T-helper 2 cell treated with Interferon-gamma antibody and Interleukin-4, amounts not matched to agents 100 ng/mL and 5 ng/mL, for 36 hours (primary cell): ENCODE results near the gene GAS7. TPM values are rescaled to one million over a fixed set of nuclear protein-coding genes. Genes with fewer than 3 reads are reported as not detected.

ENCODE experiments used
- intact Hi-C: fragments of 100-400 bp; cut with micrococcal nuclease; formaldehyde crosslinking; loops from one replicate; pipeline ENCODE4 v1.15.1; 2023
- total RNA-seq: library from RNA; stranded (reverse); gene quantifications from 2 replicates; pipeline ENCODE4 v1.2.3, GENCODE V29; 2022

The GAS7 gene
- total RNA-seq, result 0.18 and 0.30 TPM in 2 replicates

DNA sequence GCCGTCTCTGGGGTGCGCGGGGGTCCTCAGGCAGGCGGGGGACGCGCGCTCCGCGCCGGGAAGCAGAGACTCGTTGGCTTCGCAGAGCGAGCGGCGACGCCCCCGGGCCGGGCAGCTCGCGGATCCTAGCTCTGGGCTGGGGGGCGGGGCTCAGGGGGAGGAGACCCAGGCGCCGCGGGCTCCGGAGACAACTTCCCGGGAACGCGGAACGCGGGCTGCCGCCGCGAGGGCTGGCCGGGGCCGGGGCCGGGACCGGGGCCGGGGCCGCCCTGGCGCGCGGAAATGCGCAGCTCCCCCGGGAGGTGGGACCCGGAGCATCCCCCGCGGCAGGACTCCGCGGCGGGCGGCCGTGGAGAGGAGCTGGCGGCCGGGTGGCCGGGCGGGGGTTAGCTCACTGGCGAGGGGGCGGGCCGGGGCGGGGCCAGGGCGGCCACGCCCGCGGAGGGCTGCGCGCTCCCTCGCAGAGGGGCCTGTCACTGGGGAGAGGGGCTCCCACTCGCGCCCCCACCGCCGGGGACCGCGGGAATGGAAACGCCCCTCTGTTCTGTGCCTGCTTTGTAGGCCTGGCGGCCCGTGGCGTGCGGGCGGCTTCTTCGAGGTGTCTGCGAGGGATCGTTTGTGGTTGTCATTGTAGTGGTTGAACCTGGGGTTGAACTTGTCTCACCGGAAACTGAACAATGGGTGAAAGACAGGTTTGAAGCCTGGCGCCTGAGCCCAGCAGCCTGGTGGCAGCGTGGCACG is at the start of gene GAS7:
TSS of gene GAS7 (minus strand) at position 98 of the 741 bp plus-strand sequence.
- intact Hi-C loops, result no loop called here

DNA sequence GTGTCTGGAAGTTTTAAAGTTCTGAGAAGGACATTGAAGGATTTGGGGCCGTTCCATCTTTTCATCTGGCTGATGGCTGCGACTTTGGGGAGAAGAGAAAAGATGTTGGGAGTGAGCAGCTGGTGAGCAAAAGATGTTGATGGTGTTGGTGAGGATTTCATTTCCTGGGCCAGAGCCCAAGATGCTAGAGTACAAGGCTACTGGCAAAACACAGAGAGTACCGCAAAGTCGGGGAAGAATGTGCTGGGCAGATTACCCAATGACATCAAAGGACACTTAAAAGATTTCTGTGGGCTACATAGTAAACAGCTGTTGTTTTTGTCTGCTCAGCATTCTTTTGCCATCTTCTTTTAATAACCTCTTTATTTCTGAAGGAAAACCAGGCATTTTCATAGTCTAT is 49.4 kb upstream of the GAS7 start:
- intact Hi-C loops, result no loop called here

DNA sequence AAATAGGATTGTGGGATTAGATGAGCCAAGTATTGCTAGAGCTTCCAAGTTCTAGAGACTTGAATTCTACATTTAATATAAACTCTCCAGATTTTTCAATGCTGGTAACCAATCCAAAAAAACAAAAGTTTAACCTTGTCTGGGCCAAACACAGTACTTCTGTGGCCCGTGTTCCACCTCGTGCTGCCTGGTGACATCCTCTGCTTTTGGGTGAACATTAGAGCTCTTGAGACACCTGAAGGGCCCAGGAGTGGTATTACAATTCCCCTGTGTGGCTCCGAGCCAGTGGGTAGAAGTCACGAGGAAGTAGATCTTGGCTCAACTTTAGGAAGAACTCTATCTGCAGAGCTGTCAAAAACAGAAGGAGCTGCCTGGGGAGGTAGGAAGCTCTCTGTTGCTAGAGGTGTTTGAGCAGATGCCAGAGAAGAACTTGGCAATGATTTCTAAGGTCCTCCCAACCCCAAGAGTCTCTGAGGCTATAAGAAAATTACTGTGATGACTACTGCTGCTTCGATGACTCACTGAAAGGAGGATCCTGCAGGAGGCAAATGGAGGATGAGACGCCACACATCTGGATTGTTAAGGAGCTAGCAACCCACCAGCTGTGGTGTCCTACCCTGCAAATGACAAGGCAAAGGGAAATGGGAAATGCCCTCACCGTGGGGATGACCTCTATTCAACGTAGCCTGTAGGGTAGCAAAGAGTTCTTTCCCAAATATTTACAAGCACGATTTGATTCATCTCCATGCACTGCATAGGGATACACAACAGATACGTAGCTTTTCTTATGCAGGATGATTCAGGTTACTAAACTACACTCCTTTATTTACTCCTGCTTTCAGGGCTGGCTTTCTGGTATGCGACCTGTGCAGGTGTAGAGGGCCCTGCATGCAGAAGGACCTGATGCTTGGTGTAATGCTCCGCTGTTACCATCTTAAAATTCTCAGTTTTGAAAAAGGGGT is 45.8 kb upstream of the GAS7 start:
- intact Hi-C loops, result no loop called here

DNA sequence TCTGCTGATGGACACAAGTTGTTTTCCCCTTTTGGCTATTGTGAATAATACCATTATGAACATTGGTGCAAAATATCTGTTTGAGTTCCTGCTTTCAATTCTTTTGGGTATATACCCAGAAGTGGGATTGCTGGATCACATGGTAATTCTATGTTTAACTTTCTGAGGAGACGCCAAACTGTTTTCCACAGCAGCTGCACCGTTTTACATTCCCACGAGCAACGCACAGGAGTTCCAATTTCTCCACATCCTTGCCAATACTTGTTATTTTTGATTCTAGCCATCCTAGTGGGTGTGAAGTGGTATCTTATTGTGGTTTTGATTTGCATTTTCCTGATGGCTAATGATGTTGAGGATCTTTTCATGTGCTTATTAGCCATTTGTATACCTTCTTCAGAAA is 43.4 kb upstream of the GAS7 start:
- intact Hi-C loops, result no loop called here

DNA sequence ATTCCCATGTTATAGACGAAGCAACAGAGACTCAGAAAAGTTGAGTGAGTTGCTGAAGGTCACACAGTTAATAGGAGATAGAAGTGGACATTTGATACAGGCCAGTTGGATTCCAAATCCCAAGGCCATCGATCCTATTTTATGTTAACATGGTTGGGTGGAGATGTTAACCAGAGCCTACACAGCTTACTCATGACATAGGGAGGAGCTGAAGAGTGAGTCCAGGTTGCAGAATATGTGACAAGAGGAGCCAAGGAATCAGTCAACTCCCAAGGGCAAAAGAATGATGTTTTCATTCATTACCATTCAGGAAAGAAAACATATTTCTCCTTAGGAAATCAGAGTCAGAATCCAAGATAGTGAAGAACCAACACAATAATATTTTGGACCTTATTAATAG is 40.3 kb upstream of the GAS7 start:
- intact Hi-C loops, result no loop called here

DNA sequence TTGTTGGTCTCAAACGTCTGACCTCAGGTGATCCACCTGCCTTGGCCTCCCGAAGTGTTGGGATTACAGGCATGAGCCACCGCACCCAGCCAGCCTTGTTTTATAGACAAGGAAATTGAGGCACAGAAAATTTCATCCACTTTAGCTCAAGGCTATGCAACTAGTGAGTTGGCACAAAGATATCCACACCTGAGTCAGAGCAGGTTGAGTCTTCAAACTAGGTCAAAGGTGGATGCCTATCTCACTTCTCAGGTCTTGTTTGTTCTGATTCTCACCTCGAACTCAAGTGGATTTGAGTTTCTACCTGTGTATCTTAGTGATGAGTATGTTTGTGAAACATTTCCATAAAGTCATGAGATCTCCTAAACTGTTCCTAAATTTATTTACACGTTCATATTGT is 35.6 kb upstream of the GAS7 start:
- intact Hi-C loops, result no loop called here

DNA sequence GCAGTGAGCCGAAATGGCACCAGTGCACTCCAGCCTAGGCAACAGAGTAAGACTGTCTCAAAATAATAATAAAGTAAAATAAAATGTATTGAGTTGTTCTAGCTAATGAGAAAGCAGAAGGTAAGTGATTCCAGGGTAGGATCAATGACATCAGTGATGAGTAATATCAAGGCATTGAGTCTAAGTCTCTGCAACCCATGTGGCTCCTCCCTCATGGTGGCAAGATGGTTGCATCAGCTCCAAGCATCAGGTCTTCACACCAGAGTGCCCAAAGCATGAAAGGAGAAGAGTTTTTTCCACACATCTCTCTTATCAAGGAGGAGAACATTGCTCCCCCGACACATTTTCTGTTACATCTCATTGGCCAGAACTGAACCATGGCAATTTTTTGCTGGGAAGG is 34.8 kb upstream of the GAS7 start:
- intact Hi-C loops, result no loop called here

DNA sequence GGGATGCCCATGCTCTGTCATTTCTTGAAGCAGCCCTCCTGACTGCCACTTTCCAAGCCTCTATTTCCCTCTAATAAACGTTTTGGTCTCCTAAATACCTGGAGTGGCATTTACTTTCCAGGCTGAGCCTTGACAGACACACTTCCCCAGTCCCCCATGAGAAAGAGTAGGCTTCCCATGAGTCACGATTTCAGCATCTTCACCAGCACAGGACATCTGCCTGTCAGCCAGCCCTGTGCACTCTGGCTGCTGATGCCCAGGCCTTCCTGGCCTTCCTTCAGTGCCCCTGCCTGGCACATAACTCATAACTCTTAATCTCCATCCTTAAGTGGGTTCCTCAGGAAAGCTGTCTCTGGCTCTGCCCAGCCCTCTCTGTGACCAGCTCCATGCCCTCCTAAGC is 30.8 kb upstream of the GAS7 start:
- intact Hi-C loops, result no loop called here

DNA sequence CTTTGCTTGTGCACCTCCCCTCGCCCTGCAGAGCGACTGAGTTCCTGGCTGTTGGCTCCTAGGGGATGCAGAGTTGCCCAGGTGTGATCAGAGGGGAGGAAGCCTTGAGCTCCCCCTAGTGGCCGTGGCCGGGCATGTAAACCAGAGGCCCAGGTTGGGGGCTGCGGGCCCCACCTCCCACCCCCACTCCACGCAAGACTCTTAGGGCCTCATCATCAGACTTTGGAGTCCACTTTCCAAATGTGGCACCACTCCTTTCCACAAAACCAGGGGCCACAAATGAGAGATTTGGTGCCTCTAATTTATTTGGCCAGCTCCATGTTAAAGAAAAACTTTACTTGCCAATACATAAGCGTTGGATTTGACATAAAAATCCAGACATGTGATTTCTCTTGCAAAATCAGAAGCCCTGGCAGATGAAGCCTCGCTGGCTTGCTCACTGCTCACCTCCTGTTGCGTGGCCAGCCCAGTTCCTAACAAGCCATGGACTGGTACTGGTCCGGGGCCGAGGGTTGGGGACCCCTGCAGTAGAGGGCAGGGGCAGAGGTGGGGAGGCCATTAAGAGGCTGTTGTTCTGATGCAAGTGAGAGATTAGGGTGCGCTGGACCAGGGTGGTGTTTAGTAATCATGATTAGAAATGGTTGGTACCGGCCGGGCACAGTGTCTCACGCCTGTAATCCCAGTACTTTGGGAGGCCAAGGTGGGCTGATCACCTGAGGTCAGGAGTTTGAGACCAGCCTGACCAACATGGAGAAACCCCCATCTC is 28.7 kb upstream of the GAS7 start:
- intact Hi-C loops, result loop anchor here (2.0 kb wide), 1 partner anchor 262 kb away; no protein-coding TSS in a partner anchor

DNA sequence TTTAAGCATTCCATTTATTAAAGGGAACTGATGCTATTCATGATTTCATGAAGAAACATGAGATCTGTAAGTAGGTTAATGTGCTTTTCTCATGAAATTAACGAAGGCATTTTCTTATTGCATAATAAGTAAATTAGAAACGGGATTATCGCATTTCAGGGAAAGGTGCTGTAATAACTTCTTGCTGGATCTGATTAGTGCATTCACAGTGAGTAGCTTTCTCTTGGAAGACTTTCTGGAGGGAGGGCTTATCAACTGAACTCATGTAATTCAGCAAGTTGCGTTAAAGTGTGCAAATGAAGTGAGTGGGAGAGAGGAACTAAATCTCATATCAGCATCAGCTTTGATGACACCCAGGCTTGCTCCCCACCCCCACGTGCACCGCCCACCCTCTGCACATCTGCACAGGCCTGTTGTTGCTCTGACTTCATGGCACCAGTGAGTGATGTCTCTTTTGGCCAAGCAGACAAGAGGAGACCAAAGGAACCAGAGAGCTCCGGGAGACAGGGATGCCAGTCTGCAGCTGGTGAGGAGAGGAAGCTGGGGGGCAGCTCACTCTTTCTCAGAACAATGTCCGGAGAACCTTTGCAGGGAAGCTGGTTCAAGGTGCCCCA is 26.3 kb upstream of the GAS7 start:
- intact Hi-C loops, result no loop called here

DNA sequence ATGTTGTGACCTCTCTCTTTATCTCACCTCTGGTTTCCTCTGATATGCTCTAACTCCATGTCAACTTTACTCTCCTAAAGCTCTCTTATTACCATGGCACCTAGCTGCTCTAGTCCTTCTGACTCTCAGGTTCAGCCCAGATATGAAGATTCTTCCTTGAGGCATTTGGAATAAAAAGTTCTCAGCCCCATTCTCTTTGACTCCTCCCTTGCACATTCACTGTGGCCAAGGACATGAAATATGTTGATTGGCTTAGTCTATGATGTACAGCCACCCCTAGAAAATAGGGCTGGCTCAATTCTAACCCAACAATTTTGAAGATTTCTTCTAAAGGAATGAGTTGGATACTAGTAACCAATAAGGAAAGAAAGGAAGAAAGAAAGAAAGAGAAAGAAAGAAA is 20.8 kb upstream of the GAS7 start:
- intact Hi-C loops, result no loop called here

DNA sequence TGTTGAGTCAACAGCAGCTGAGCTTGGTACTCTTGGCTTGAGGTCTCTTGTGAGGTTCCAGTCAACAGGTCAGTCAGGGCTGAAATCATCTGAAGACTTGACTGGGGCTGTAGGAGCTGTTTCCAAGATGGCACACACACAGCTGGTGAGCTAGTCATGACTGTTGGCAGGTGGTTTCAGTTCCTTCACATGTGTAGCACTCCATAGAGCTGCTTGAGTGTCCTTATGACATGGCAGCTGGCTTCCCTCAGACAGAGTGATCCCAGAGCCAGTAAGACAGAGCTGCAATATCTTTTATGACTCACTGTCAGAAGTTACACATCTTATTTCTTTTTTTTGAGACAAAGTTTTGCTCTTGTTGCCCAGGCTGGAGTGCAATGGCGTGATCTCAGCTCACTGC is 19.5 kb upstream of the GAS7 start:
- intact Hi-C loops, result no loop called here

DNA sequence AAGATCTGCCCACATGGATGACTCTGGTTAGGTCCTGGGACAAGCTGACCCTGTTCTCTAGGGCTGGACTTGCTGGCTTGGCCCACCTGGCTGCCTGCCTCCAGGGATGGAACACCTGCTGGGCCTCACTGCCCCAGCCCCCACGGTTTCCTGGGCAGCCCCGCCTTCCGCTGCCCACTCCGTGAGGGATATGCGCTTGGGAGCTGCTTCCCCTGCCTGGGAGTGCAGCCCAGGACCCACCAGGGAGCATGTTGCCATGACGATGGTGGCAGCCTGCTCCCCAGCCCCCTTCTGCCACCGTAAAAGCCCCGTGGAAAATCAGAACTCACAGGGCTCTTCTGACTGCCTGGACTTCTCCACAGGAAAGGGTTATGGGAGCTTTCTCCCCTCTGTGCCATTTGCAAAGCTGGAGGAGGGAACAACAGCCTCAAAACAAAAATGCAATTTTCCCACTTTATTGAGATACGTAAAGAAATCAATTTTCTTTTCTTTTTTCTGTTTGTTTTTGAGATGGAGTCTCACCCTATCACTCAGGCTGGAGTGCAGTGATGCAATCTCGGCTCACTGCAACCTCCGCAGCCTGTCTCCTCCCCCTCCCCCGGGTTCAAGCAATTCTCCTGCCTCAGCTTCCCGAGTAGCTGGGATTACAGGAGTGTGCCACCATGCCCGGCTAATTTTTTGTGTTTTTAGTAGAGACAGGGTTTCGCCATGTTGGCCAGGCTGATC is 18.0 kb upstream of the GAS7 start:
- intact Hi-C loops, result no loop called here

DNA sequence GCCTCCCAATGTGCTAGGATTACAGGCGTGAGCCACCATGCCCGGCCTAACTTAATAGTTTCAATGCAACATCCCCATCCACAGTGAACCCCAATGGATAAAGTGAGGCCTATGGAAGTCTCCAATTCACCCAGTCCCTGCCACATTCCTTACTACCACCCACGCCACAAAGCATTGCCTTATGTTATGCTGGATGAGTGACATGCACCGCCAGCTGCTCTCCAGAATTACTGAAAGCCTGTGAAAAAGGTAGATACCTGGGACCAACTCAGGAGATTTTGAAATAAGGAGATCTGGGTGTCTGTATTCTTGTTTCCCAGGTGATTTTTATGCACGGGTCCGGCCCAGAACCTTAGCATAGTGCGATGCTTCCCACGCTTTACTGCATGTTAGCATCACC is 16.9 kb upstream of the GAS7 start:
- intact Hi-C loops, result no loop called here

DNA sequence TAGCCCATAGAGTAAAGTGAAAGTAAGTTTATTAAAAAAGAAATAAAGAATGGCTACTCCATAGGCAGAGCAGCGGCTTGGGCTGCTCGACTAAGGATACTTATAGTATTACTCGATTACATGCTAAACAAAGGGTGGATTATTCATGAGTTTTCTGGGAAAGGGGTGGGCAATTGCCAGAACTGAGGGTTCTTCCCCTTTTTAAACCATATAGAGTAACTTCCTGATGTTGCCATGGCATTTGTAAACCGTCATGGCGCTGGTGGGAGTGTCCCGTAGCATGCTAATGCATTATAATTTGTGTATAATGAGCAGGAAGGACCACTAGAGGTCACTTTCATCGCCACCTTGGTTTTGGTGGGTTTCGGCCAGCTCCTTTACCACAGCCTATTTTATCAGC is 13.3 kb upstream of the GAS7 start:
- intact Hi-C loops, result no loop called here

DNA sequence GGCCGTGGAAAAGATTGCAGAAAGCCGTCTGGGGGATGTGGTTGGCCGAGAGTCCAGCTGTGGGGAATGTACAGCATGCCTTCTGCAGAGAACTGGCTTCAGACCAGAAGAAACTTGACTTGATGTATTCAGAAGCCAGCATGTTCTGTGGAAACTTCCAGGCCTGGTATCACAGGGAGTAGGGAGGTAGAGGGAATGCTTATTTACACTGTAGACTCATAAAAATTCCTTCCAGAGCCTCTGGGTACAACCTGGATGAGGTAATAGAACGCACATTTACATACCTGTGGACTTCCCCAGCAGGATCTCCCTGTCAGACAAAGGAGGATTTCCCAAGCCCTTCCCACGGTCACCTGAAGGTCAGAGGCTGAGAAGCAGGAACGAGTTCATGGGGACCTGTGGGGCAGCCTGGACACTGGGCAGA is 11.8 kb upstream of the GAS7 start:
- intact Hi-C loops, result no loop called here

DNA sequence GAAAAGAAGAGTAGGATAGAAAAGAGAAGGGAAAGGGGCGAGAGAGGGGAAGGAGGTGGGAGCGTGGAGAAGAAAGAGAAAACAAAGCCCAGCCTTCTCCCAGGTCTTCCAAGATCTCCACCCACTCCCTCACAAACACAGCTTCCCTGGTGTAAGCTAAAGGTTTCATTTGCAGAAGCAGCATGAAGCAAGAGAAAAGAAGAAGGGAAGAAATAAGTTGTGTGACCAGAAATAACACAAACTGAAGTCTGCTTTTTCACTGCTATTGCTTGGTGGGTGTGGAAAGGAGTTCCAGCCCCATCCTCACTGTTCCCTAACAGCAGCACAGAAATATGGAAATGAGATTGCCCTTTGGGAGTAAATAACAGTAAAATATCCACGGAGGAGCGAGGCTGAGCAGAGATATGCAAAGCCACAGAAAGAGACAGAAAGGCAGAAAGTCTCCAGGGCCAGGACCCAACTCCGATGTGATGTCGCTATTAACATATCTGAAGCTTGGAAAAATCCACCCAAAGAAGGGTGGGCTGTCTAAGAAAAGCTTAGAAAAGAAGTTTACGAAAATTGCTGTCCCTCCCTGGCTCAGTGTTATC is 10.3 kb upstream of the GAS7 start:
- intact Hi-C loops, result no loop called here

DNA sequence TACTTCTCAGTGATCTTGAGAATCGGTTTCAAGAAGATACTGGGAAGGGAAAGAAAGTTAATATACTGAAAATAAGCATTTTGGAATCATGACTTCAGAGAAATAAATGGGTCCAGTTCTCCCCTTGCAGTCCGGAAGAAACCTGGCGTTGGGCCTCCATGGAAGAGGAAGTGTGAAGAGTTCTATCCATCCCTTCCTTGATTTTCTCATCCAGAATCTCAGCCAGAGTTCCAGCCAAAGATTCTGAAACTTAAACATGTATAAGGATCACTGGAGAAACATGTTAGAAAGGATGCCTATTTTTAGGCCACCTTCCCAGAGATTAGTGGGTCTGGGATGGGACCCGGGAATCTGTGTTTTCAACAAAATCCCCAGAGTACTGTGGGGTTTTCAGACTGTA is 8.7 kb upstream of the GAS7 start:
- intact Hi-C loops, result no loop called here

DNA sequence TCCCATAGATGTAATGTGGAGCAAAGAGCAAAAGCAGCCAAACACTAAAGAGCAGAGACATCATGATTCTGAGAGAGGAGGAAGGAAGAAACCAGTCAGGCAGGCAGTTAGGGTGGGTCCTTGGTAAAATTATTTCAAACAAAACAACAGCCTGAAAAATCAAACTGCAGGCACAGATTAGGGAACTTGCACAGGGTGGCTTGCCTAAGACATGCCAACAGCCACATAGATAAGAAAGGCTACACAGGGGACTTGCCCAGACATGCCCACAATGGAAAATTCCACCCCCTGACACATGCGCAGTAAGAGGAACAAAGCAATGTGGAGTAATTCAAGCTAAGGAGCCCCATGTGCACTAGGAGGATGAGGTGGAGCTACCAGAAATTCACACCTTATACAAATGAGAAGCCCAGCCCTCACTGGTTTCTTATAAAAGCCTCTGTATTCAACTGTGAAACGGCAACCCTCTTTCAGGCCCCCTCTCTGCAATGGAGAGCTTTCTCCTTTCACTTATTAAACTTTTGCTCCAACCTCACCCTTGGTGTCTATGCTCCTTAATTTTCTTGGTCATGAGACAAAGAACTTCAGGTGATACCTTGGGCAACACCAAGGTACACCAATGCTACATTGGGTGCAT is 7.3 kb upstream of the GAS7 start:
- intact Hi-C loops, result no loop called here

DNA sequence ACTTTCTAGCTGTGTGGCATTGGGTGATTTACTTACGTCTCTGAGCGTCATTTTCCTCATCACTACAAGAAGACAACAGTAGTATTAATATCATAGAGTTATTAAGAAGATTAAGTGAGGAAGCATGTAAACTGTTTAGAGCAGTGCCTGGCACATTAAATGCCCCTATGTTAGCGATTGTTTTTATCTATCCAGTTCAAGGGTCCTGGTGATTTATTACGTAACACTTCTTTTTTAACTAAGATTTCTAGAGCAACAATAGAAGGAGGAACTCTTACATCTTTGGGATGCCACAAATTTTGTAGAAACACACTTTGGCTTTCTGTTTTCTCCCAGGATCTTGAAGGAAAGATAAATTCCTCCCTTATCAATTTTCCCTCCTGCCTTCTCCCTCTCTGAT is 3.3 kb upstream of the GAS7 start:
- intact Hi-C loops, result no loop called here
